GM18868 (cell line): ENCODE data around the gene INSM1.

ENCODE experiments used
- ATAC-seq: cut with Tn5 transposase; IDR thresholded peaks from one replicate; pipeline ENCODE4 v1.9.1; 2021; ENCODE audit warnings: mild to moderate bottlenecking, moderate library complexity; ENCODE audit not compliant: unreplicated experiment

INSM1 gene

DNA sequence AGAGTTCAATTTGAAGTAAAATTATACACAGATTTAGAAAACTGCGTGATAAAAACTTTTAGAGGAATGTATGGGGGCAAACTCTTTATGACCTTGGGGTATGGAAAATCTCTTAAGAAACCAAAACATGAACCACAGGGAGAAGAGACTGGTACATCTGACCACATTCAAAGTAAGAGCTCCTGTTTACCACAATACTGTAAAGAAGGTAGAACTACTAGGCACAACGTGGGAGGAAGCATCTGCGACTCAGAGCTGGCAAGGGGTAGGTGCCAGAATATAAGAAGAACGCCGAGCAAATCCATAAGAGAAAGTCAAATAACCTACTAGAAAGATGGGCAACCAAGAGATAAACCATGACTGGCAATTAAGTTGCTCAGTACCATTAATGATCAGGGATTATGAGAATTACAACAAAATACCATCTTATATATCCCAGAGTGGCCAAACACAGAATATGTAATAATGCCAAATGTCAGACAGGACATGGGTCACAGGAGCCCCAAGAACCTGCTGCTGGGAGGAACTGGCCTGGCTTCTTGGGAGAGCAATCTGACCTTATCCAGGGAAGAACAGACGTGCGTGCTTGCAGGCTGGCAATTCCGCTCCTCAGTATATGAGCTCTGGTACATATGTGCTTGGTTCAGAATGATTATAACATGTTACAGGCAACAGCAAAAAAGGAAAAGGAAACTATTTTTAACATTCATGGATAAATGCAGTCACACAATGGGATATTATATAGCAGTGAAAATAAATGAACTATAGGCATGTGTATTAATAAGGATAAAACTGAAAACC lies 50.2 kb downstream of the INSM1 start:
- ATAC-seq = no peak
